PC-9 (cell line): ENCODE measurements around the gene KCNMB2. TPM values are rescaled to one million over a fixed set of nuclear protein-coding genes. Genes with fewer than 3 reads are reported as not detected.

Experiments used
- BruUV-seq: library from RNA; stranded (reverse); fragments of 400-500 nt; replicated peaks from 2 replicates; lab custom pipeline; 2021; lab: Mats Ljungman, UMichigan
- CTCF ChIA-PET: fragments of 300-600 bp; sonication (Branson Sonifier 250); formaldehyde crosslinking; loops from one replicate; lab custom pipeline; 2022; ENCODE audit warnings: antibody characterized with exemption; lab: Charles Lee
- POLR2A ChIA-PET: fragments of 300-600 bp; sonication (Branson Sonifier 250); formaldehyde crosslinking; loops from one replicate; lab custom pipeline; 2022; ENCODE audit warnings: antibody characterized with exemption; ENCODE audit not compliant: unreplicated experiment; lab: Charles Lee
- DNase-seq, 2 experiments: peaks; one replicate each; pipeline versions ENCODE4 v3.0.0 to v3.0.0-alpha.2; 2015 to 2022; ENCODE audit warnings: mixed read lengths in 1 of 2
- H2AFZ ChIP-seq: fragments of 200-600 bp; sonication (generic); 2 replicates; pipeline ENCODE4 v1.8.1; 2017; ENCODE audit warnings: antibody characterized with exemption
- H3F3A ChIP-seq: fragments of 200-600 bp; sonication (generic); 2 replicates; pipeline ENCODE4 v1.8.1; 2017; ENCODE audit warnings: antibody characterized with exemption, mild to moderate bottlenecking, low read depth; ENCODE audit not compliant: insufficient read depth
- H3K27ac ChIP-seq: fragments of 200-600 bp; sonication (generic); 2 replicates; pipeline ENCODE4 v1.6.1; 2016; ENCODE audit warnings: mixed run types
- H3K27me3 ChIP-seq: fragments of 200-600 bp; sonication (generic); 2 replicates; pipeline ENCODE4 v1.6.1; 2016; ENCODE audit warnings: low read depth, mixed run types; ENCODE audit not compliant: insufficient read depth
- H3K36me3 ChIP-seq: fragments of 200-600 bp; sonication (generic); 2 replicates; pipeline ENCODE4 v1.6.1; 2016; ENCODE audit warnings: low read depth, mixed run types
- H3K4me1 ChIP-seq: fragments of 200-600 bp; sonication (generic); replicated peaks from 2 replicates; pipeline ENCODE4 v1.6.1; 2016; ENCODE audit warnings: mixed run types; ENCODE audit not compliant: insufficient read depth
- H3K4me2 ChIP-seq: fragments of 200-600 bp; sonication (generic); 2 replicates; pipeline ENCODE4 v1.6.1; 2017; ENCODE audit warnings: mixed run types
- H3K4me3 ChIP-seq: fragments of 200-600 bp; sonication (generic); 2 replicates; pipeline ENCODE4 v1.6.1; 2016; ENCODE audit warnings: mixed run types
- H3K79me2 ChIP-seq: fragments of 200-600 bp; sonication (generic); 2 replicates; pipeline ENCODE4 v1.6.1; 2017; ENCODE audit warnings: low read depth, mixed run types
- H3K9me2 ChIP-seq: fragments of 200-600 bp; sonication (generic); 2 replicates; pipeline ENCODE4 v1.8.1; 2017; ENCODE audit warnings: mild to moderate bottlenecking; ENCODE audit not compliant: insufficient read depth
- H3K9me3 ChIP-seq: fragments of 200-600 bp; sonication (generic); 2 replicates; pipeline ENCODE4 v1.8.1; 2016; ENCODE audit warnings: low read depth; ENCODE audit not compliant: insufficient read depth
- H4K20me1 ChIP-seq: fragments of 200-600 bp; sonication (generic); 2 replicates; pipeline ENCODE4 v1.8.1; 2017; ENCODE audit not compliant: insufficient read depth
- CTCF ChIP-seq: fragments of 200-600 bp; sonication (generic); conservative IDR thresholded peaks from 2 replicates; pipeline ENCODE4 v1.6.1; 2017; ENCODE audit warnings: mixed run types, antibody characterized with exemption, mild to moderate bottlenecking, moderate library complexity
- EZH2 ChIP-seq: fragments of 200-600 bp; sonication (generic); IDR thresholded peaks from 2 replicates; pipeline ENCODE4 v1.8.0; 2017; ENCODE audit warnings: antibody characterized with exemption, low read depth
- intact Hi-C: fragments of 100-400 bp; cut with micrococcal nuclease; formaldehyde crosslinking; loops from one replicate; pipeline ENCODE4 v1.10.0; 2022; ENCODE audit not compliant: unreplicated experiment
- total RNA-seq: library from RNA; stranded (reverse); gene quantifications from 2 replicates; pipeline ENCODE4 v1.2.3, GENCODE V29; 2021

Gene KCNMB2
- total RNA-seq, 1 experiment from 2014 or later: not detected

- BruUV-seq: no TSS peak
Observed at GRCh38 chr3:178628037-178628436, 91.8 kb downstream of the KCNMB2 start.

GRCh38 chr3:178629430-178630178 is 93.4 kb downstream of the KCNMB2 start:
- DNase-seq: no peak
- H3K4me3 ChIP-seq: no peak overlapping the region
- POLR2A ChIA-PET: no interaction called here

More at GRCh38 chr3:178628037-178628436, 91.8 kb downstream of the KCNMB2 start:
- Histone ChIP-seq H4K20me1 (no peaks in the 10 kb centered on the region), H3K9me2 (no peaks in the 10 kb centered on the region; the same call in 1 of the 2 replicates), H3K79me2 (no peaks in the 10 kb centered on the region), H3K27ac (no peak overlapping the region), H3K4me3 (no peak overlapping the region), H3K9me3 (no peaks in the 10 kb centered on the region), H2AFZ (no peak overlapping the region), H3K36me3 (no peaks in the 10 kb centered on the region), H3K4me2 (no peak overlapping the region), H3F3A (no peaks in the 10 kb centered on the region), H3K27me3 (no peaks in the 10 kb centered on the region), H3K4me1 (no peaks in the 10 kb centered on the region)
- ChIA-PET POLR2A (no interaction called here), CTCF (no interaction called here)
- DNase-seq: no peak
- TF ChIP-seq EZH2: no peak
- no peak for TF ChIP-seq CTCF
- intact Hi-C loops: no loop called here

GRCh38 chr3:178631950-178632349 is 95.7 kb downstream of the KCNMB2 start:
- Histone ChIP-seq H3K36me3 (no peaks in the 10 kb centered on the region), H4K20me1 (no peaks in the 10 kb centered on the region), H2AFZ (no peak overlapping the region), H3K4me1 (no peaks in the 10 kb centered on the region), H3K9me2 (no peaks in the 10 kb centered on the region; the same call in 1 of the 2 replicates), H3F3A (no peaks in the 10 kb centered on the region), H3K4me3 (no peak overlapping the region), H3K79me2 (no peaks in the 10 kb centered on the region), H3K4me2 (no peak overlapping the region), H3K27ac (no peak overlapping the region), H3K27me3 (no peaks in the 10 kb centered on the region), H3K9me3 (no peaks in the 10 kb centered on the region)
- no peak for TF ChIP-seq CTCF
- TF ChIP-seq EZH2: no peak
- intact Hi-C loops: no loop called here
- BruUV-seq: no TSS peak
- CTCF ChIA-PET: no interaction called here
- POLR2A ChIA-PET: no interaction called here
- DNase-seq: no peak

More at GRCh38 chr3:178629430-178630178, 93.4 kb downstream of the KCNMB2 start:
- no TSS peak for BruUV-seq
- no peaks in the 10 kb centered on the region for H3K79me2 ChIP-seq
- H3K36me3 ChIP-seq: no peaks in the 10 kb centered on the region
- no peaks in the 10 kb centered on the region for H3K4me1 ChIP-seq
- H3K9me3 ChIP-seq: no peaks in the 10 kb centered on the region
- H3F3A ChIP-seq: no peaks in the 10 kb centered on the region
- no peaks in the 10 kb centered on the region; the same call in 1 of the 2 replicates for H3K9me2 ChIP-seq
- no peak overlapping the region for H3K27ac ChIP-seq
- no peak overlapping the region for H2AFZ ChIP-seq
- H4K20me1 ChIP-seq: no peaks in the 10 kb centered on the region
- CTCF ChIA-PET: no interaction called here
- H3K4me2 ChIP-seq: no peak overlapping the region
- intact Hi-C loops: no loop called here
- no peaks in the 10 kb centered on the region for H3K27me3 ChIP-seq
- TF ChIP-seq CTCF (no peak), EZH2 (no peak)
